Nephron progenitor cell (in vitro differentiated cells): Measurements from ENCODE around the gene TTK.

Source experiments
- DNase-seq: peaks from one replicate; pipeline ENCODE4 v3.0.0; 2021
- H3K27ac Mint-ChIP-seq: 2 replicates; pipeline ENCODE4 v1.8.0; 2021; ENCODE audit warnings: mild to moderate bottlenecking, moderate library complexity, mixed read lengths
- H3K27me3 Mint-ChIP-seq: 2 replicates; pipeline ENCODE4 v1.8.0; 2021; ENCODE audit warnings: mild to moderate bottlenecking, low read depth, mixed read lengths; ENCODE audit not compliant: poor library complexity
- H3K36me3 Mint-ChIP-seq: 2 replicates; pipeline ENCODE4 v1.8.0; 2021; ENCODE audit warnings: low read depth, mixed read lengths
- H3K4me1 Mint-ChIP-seq: 2 replicates; pipeline ENCODE4 v1.8.0; 2021; ENCODE audit warnings: mixed read lengths
- H3K4me3 Mint-ChIP-seq: 2 replicates; pipeline ENCODE4 v1.8.0; 2021; ENCODE audit warnings: mild to moderate bottlenecking, moderate library complexity, mixed read lengths
- H3K9me3 Mint-ChIP-seq: 2 replicates; pipeline ENCODE4 v1.8.0; 2021; ENCODE audit warnings: mild to moderate bottlenecking, moderate library complexity, mixed read lengths
- TF ChIP-seq, protein P1 (sequence below): fragments of 200-600 bp; sonication (generic); IDR thresholded peaks from 2 replicates; pipeline ENCODE4 v1.5.0; 2021; ENCODE audit warnings: antibody characterized with exemption

TTK gene

DNA sequence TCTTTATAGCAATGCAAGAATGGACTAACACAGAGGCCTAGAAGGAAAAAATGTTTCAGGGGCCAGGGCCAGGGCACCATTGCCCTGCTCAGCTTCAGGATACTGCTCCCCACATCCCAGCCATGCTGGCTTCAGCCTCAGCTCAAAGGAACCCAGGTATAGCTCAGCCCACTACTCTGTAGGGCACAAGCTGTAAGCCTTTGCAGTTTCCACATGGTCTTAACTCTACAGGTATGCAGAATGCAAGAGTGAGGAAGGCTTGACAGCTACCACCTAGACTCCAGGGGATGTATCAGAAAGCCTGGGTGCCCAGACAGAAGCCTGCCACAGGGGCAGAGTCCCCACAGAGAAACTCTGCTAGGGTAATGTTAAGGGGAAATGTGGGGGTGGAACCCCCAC is 10.5 kb upstream of the TTK start:
- DNase-seq: no peak
- Mint-ChIP-seq H3K4me3 (no peak overlapping the region), H3K27me3 (peaks cover 7% of the 10 kb centered on the region), H3K4me1 (no peaks in the 10 kb centered on the region), H3K9me3 (peaks cover 5% of the 10 kb centered on the region), H3K36me3 (no peaks in the 10 kb centered on the region), H3K27ac (no peak overlapping the region)
- TF ChIP-seq, protein P1, sequence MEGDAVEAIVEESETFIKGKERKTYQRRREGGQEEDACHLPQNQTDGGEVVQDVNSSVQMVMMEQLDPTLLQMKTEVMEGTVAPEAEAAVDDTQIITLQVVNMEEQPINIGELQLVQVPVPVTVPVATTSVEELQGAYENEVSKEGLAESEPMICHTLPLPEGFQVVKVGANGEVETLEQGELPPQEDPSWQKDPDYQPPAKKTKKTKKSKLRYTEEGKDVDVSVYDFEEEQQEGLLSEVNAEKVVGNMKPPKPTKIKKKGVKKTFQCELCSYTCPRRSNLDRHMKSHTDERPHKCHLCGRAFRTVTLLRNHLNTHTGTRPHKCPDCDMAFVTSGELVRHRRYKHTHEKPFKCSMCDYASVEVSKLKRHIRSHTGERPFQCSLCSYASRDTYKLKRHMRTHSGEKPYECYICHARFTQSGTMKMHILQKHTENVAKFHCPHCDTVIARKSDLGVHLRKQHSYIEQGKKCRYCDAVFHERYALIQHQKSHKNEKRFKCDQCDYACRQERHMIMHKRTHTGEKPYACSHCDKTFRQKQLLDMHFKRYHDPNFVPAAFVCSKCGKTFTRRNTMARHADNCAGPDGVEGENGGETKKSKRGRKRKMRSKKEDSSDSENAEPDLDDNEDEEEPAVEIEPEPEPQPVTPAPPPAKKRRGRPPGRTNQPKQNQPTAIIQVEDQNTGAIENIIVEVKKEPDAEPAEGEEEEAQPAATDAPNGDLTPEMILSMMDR: no peak

DNA sequence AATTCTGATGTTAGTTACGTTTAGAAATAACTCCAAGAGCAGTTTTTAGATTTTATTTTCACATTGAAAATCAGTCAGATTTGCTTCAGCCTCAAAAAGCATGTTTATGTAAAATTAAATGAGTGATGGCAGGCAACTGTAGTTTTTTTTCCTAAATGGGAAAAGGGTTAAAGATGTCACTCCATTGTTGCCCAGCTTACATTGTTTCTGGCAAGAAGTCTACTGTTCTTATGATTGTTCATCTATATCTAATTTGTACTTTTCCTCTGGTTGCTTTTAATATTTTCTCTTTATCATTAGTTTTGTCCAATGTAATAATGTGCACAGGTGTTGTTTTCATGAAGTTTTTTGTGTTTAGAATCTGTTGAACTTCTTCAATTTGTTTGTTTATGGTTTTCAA is 6.7 kb upstream of the TTK start:
- no peaks in the 10 kb centered on the region for H3K36me3 Mint-ChIP-seq
- peaks cover 2% of the 10 kb centered on the region for H3K4me1 Mint-ChIP-seq
- peaks cover 5% of the 10 kb centered on the region for H3K9me3 Mint-ChIP-seq
- DNase-seq: no peak
- H3K4me3 Mint-ChIP-seq: no peak overlapping the region
- no peak overlapping the region for H3K27ac Mint-ChIP-seq
- TF ChIP-seq, protein P1: no peak
- H3K27me3 Mint-ChIP-seq: peaks cover 7% of the 10 kb centered on the region

DNA sequence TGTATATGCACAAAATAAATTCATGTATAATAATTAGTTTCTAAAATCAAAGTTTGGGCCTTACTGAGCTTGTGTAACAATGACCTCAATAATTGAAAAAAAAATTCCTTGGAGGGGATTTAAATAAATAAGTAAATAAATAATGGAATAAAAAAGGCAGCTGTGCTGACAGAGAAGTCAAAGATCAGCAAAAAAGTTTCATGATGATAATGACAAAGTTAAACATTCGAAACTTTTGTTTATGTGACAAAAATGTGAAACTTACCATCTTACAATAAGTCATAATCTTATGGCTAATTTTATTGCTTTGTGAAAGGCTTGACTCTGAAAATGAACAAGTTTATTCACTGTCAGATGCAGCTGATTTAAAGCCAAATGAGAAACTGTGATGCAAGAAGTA is 3.1 kb upstream of the TTK start:
- Mint-ChIP-seq H3K27ac (no peak overlapping the region), H3K27me3 (peaks cover 4% of the 10 kb centered on the region), H3K4me3 (no peak overlapping the region), H3K9me3 (peaks cover 5% of the 10 kb centered on the region), H3K36me3 (peaks cover 8% of the 10 kb centered on the region), H3K4me1 (peaks cover 32% of the 10 kb centered on the region)
- TF ChIP-seq, protein P1: no peak
- DNase-seq: no peak

DNA sequence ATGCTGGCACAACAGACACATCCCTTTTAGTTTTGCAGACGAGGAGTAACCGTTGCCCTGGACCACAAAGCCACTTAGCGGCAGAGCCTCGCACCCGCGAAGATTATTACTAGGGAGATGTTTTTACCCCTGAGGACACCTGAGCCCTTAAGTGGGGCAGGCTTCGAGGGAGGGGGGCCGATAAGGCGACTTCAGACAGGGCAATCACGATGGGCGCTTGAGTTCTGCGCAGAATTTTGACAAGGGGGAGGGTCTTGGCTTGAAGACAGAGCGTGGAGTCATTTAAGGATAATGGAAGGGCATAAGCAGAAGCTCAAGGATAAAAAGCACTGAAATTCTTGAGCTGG is 650 bp upstream of the TTK start:
- Mint-ChIP-seq H3K27ac (peak overlapping the region; percentile 92), H3K4me1 (peaks cover 40% of the 10 kb centered on the region), H3K27me3 (no peaks in the 10 kb centered on the region), H3K36me3 (peaks cover 21% of the 10 kb centered on the region), H3K9me3 (no peaks in the 10 kb centered on the region), H3K4me3 (peak overlapping the region; percentile 99)
- DNase-seq: peak; percentile 8
- TF ChIP-seq, protein P1: no peak

DNA sequence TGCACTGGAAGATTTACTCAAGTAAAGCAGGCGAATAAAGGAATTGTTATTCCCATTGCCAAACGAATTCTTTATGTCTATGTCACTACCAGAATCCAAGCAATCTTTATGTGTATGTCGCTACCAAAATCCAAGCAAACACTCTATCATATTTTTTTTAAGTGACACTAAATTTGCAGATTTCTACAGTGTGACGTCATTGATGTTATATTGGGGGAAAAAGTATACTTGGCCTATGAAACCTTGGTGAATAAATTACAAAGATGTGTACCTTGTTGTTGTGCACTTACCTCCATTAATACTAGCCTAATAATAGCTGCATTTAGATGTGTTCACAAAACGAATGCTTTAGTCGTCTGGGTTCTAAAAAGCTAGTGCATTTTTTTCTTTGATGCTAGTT is 957 bp downstream of the TTK start:
- H3K4me1 Mint-ChIP-seq: peaks cover 40% of the 10 kb centered on the region

DNA sequence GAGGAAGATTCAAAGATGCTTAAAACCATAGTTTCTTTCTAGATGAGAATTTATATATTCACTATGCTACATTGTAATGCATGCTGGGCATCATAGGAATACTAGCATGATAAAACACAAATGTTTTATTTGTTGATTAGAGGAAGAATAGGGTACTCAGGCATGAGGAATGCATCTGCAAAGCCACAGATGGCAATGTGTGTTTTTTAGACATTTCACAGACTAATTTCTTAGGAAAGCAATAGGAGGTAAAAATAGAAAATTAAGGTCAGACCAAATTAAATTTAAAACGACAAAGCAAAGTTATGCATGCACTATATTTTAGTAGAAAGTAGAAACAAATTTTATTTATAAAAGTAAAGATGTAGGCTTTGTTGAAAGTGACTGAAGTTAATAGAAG is 2.1 kb downstream of the TTK start:
- TF ChIP-seq, protein P1: no peak
- H3K36me3 Mint-ChIP-seq: peaks cover 37% of the 10 kb centered on the region
- peaks cover 40% of the 10 kb centered on the region for H3K4me1 Mint-ChIP-seq
- no peaks in the 10 kb centered on the region for H3K9me3 Mint-ChIP-seq
- peak overlapping the region; percentile 99 for H3K4me3 Mint-ChIP-seq
- no peaks in the 10 kb centered on the region for H3K27me3 Mint-ChIP-seq
- no peak overlapping the region for H3K27ac Mint-ChIP-seq
- no peak for DNase-seq

More for the DNA sequence above, 957 bp downstream of the TTK start:
- Mint-ChIP-seq H3K9me3 (no peaks in the 10 kb centered on the region), H3K36me3 (peaks cover 28% of the 10 kb centered on the region), H3K4me3 (peak overlapping the region; percentile 99), H3K27me3 (no peaks in the 10 kb centered on the region), H3K27ac (no peak overlapping the region)
- DNase-seq: no peak
- TF ChIP-seq, protein P1: no peak
